Breast epithelium (tissue), 3 donors: ENCODE data around the gene TENM3.

Source experiments
- POLR2A ChIP-seq: fragments of 450-650 bp; IDR thresholded peaks from one replicate; pipeline ENCODE4 v1.6.1; 2016; ENCODE audit warnings: antibody characterized with exemption, mild to moderate bottlenecking, moderate library complexity
- POLR2AphosphoS5 ChIP-seq, 3 donors: sonication (generic); formaldehyde crosslinking; IDR thresholded peaks; one replicate each; pipeline ENCODE4 v1.6.1; 2017; ENCODE audit warnings: antibody characterized with exemption in 3 of 3
- TF ChIP-seq, protein P1 (sequence below), 3 donors: fragments of 450-650 bp; IDR thresholded peaks; one replicate each; pipeline ENCODE4 v1.5.1; 2016 to 2017; ENCODE audit warnings: antibody characterized with exemption in 3 of 3, mild to moderate bottlenecking in 3 of 3, moderate library complexity in 3 of 3

DNA sequence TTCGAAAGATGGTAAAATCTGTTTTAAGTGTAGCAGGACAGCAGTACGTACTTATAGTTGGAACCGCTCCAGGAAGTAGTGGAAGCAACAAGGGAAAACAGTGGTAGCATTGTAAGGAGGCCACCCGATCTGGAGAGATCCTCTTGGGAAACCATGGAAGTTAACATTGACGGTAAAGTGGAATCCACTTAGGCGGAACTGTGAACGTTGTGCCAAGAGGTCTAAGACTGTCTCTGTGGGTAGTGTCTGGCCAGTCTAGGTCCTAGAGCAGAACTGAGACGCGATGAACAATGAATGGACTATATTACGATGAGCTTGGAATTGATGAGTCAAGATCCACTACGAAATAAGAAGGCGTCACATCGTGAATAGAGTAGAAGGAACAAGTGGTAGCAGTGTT, 124.0 kb downstream of the TENM3 start:
- TF ChIP-seq POLR2A (no peak), POLR2AphosphoS5 (IDR thresholded peaks at IDR 0.05) (no peak)
- TF ChIP-seq, protein P1, sequence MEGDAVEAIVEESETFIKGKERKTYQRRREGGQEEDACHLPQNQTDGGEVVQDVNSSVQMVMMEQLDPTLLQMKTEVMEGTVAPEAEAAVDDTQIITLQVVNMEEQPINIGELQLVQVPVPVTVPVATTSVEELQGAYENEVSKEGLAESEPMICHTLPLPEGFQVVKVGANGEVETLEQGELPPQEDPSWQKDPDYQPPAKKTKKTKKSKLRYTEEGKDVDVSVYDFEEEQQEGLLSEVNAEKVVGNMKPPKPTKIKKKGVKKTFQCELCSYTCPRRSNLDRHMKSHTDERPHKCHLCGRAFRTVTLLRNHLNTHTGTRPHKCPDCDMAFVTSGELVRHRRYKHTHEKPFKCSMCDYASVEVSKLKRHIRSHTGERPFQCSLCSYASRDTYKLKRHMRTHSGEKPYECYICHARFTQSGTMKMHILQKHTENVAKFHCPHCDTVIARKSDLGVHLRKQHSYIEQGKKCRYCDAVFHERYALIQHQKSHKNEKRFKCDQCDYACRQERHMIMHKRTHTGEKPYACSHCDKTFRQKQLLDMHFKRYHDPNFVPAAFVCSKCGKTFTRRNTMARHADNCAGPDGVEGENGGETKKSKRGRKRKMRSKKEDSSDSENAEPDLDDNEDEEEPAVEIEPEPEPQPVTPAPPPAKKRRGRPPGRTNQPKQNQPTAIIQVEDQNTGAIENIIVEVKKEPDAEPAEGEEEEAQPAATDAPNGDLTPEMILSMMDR (IDR thresholded peaks at IDR 0.05), result no peak
